Activated naive CD4-positive, alpha-beta T cell (primary cell): Measurements from ENCODE around the gene FAM83C.

Source experiments
- DNase-seq, 4 experiments: peaks; one replicate each; lab custom pipeline; 2025; lab: John Stamatoyannopoulos, UW

The FAM83C gene

GRCh38 chr20:35283441-35284266, 8.6 kb downstream of the FAM83C start:
- no peak for DNase-seq

- no peak for DNase-seq
These were observed 10.6 kb downstream of the FAM83C start for GRCh38 chr20:35281506-35282101.

DNA sequence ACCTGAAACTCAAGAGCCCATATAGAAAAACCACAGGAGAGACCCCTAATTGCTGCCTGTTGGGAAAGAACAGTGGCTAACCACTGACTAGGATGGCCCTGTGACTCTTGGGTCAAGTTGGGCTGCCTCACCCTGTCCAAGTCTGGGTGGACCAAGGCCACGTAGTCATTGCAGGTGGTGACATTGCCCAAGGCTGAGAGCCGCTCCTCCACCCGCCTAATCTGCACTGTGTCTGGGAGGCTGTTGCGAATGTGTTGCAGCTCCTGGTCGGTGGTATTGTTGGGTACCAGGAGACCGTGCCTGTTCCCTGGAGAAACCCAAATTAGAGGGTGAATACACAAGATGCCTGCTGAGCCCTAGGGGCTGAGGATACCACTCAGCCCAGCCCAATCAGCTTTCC, 11.7 kb downstream of the FAM83C start:
- no peak for DNase-seq

DNA sequence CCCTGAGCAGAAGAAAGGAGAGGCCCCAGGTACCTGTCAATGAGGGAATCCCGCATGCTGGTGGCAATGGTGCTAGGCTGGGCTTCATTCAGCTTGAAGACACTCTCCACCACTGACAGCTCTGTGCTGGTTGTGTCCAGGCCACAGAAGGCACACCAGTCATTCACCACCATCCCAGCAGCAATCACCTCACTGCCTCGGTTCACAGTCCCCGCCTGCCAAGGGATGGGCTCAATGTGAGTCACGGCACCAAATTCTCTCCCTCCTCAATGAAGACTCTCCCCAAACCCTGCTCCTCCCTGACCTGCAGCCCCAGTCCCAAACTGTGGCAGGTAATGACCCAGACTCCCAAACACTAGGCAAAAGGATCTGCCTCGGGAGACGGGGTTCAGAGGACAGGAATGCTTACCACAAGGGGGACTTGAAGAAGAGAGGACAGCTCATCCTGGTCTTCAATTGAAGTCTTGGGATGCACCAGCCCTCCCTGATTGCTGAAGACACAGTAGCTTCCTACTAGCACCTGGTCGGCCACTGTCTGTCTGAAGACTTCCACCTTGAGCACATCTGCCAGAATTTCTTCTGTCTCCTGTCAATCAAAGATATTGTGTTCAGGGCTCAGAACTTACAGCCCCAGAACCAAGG, 12.6 kb downstream of the FAM83C start:
- DNase-seq: no peak

- DNase-seq: no peak
These were observed 13.2 kb downstream of the FAM83C start for GRCh38 chr20:35279040-35279439.

- peak; percentile 48 to 84 (median 70) for DNase-seq
These were observed 14.5 kb downstream of the FAM83C start, which contains the start of gene MMP24OS for GRCh38 chr20:35277531-35278395. MMP24OS (minus strand) TSS chr20:35278122; CDS start chr20:35277929, 193 bp downstream.

- DNase-seq: no peak
These were observed 15.1 kb downstream of the FAM83C start for GRCh38 chr20:35277127-35277526.

DNA sequence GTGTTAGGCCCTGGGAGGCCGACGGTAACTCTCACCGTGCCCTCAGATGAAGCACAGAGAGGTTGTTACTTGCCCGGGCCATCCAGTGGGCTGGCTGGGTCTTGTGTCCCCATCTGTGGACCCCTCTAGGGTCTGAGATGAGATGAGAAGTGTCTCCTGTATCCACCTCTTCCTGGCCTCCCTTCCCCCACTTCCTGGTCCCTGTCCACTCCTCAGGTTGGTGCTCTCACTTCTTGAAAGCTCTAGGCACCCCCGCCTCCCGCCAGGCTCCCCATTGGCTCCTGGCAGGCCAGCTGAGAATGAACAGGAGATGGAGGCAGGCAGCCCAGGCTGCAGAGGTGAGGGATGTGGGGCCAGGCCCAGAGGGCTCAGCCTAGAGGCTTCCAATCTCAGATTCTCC, 15.8 kb downstream of the FAM83C start:
- no peak for DNase-seq

- DNase-seq: no peak
These were observed 16.4 kb downstream of the FAM83C start for GRCh38 chr20:35275741-35276251.

DNA sequence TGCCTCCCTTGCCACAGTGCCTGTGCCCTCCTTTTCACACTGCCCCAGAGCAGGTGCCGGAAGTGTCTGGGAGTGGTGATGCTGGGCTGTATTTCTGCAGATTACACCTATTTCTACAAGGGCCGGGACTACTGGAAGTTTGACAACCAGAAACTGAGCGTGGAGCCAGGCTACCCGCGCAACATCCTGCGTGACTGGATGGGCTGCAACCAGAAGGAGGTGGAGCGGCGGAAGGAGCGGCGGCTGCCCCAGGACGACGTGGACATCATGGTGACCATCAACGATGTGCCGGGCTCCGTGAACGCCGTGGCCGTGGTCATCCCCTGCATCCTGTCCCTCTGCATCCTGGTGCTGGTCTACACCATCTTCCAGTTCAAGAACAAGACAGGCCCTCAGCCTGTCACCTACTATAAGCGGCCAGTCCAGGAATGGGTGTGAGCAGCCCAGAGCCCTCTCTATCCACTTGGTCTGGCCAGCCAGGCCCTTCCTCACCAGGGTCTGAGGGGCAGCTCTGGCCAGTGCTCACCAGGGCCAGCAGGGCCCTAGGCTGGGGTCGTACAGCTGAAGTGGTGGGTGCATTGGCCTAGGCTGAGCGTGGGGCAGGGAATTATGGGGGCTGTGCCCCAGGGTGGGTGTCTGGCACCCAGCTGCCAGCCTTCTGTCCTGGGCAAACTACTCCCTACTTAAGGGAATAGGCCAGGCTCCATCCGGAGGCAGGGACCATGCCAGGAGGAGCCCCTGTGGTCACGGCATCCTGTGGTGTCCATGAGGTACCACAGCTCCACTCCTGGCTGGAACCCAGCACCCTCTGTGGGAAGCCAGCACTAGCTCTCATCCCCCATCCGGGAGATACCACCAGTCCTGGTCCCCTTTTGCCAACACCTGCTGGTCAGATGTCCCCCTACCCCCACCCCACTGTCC, 17.8 kb downstream of the FAM83C start:
- DNase-seq: no peak

DNA sequence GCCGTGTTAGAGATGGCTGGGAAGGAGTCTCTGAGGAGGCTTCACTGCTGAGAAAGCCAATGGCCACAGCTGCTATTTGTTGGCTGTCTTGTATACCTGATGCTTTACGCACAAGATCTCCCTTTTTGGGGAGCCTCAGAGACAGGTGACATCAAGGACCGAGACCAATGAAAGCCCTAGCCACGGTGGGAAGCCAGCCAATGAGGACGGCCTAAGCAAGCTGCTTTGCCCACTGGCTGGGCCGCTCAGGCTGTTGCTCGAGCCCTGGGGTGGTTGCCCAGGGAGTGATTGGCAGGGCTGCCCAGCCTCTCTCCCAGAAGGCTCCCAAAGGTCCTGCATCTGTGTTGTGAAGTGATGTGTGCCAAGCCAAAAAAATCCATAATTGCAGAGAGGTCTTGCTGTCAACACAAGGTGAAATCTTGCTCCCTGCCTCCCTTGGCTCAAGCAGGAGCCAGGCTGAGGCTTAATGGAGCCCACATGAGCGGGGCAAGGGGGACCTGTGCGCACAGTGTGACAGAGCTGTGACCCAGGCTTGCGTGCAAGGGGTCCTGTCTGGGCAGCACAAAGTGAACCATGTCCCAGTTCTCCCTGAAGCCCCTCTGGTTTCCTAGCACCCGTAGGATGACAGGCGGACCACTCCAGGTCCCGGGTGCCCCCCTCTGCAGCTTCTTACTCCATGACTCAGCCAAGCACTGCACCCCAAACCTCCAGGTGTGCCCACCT, 18.6 kb downstream of the FAM83C start:
- DNase-seq: no peak

GRCh38 chr20:35271904-35272303, 20.3 kb downstream of the FAM83C start:
- DNase-seq: no peak

GRCh38 chr20:35271073-35271882, 20.9 kb downstream of the FAM83C start:
- DNase-seq: no peak

DNA sequence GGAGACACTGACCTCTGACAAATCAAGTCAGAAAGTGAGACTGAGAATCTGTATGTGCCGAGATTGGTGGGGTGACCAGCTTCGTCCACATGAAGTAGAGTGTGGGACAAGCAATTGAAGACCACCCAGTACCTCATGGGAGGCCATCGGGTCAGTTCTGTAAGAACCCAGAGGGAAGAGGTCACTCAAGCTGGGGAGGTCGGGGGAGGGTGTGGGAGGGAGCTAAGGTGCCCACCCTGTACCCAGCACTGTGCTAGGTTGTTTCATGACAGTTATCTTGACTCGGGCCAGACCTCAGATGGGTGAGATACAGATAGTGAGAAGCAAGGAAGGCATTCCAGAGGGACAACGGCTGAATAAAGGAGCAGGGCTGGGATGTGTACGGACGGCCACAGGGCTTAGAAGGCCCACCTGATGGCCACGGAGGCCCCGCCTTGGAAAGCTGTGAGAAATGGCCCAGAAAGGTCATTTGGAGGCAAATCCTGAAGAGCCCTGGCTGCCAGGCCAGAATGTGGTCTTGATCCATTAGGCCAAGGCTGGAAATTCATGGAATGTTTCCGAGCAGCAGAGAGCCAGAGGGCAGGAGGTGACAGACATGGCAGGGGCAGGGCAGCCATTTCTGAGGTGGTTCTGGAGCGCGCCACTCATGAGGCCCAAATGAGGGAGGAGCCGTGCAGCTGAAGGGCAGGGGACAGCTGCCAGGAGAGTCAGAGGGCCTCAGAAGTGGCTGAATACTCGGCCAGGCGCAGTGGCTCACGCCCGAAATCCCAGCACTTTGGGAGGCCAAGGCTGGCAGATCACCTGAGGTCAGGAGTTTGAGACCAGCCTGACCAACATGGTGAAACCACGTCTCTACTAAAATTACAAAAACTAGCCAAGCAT, 22.0 kb downstream of the FAM83C start:
- no peak for DNase-seq

DNA sequence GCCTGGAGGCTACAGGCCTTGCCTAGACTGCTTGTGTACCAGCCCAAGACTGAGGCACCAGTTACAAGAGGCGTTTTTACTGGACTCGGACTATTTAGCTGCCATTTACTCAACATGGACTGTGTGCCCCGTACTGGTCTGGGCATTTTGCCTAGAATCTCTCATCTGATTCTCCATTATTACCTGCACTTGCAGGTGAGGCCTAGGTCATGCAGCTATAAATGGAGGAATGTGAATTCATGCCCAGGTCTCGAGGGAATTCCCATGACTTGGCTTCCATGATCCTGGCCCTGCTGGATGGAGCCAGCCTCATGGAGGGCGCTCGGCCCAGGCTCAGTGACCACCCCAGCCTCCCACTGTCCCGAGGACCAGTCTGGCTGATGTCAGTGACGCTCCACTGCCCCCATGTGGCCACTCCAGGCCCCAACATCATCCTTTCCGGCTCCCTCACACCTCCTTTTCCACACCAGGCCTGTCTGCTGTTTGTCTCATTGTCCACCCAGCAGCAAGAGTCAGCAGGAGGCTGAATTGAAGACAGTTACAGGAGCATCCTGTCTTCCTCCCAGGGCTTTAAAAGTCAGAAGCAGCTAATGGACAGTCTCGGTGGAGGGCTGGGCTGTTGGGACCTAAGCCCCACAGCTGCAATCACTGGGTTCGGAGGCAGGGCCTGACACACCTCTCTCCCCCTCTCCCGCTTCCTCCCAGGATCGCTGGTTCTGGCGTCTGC, 23.0 kb downstream of the FAM83C start:
- DNase-seq: peak in 1 of 4 experiments; percentile 18

GRCh38 chr20:35267092-35267491, 25.1 kb downstream of the FAM83C start:
- DNase-seq: no peak

- DNase-seq: no peak
These were observed 27.5 kb downstream of the FAM83C start for GRCh38 chr20:35264755-35265154.
